ENCODE data around the gene GIMAP4.

DNA sequence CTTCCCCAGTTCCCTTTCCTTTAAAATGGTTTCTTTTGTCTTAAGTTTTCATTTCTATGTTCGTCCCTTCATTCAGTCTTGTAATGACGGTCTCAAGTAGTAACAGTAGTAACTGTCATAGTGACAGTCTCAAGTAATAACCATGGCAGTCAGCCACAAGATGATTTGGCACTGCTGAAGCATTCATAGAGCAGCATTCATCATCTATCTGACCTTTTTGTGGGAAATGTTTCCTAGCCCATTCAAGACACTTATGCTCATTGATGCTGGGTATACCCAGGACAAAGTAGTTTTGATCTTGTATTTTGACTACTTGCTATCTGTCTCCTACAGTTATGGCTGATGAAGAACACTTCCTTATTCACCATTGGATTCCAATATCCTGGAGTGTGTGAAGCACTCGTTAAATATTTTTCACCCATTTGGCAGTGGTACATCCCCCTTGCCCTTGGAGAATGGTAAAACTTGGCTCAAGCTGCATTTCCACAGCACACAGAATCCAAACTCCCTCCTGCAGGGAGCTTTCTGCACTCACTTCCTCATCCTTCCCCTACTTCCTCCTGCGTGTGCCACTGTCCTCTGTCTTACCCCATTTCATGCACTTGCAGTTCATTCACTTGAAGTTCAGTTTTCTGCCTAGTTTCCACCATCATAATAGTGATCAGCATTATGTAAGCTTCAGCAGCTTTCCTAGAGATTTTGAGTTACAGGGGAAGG, 19.0 kb downstream of the GIMAP4 start:
- TF ChIP-seq, protein P1, sequence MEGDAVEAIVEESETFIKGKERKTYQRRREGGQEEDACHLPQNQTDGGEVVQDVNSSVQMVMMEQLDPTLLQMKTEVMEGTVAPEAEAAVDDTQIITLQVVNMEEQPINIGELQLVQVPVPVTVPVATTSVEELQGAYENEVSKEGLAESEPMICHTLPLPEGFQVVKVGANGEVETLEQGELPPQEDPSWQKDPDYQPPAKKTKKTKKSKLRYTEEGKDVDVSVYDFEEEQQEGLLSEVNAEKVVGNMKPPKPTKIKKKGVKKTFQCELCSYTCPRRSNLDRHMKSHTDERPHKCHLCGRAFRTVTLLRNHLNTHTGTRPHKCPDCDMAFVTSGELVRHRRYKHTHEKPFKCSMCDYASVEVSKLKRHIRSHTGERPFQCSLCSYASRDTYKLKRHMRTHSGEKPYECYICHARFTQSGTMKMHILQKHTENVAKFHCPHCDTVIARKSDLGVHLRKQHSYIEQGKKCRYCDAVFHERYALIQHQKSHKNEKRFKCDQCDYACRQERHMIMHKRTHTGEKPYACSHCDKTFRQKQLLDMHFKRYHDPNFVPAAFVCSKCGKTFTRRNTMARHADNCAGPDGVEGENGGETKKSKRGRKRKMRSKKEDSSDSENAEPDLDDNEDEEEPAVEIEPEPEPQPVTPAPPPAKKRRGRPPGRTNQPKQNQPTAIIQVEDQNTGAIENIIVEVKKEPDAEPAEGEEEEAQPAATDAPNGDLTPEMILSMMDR (IDR thresholded peaks at IDR 0.05): no peak
- no peak for TF ChIP-seq EZH2 (IDR thresholded peaks at IDR 0.05; ENCODE audit: borderline replicate concordance, insufficient read depth, low read depth, low read length, poor library complexity, severe bottlenecking)
